ACC112 (cell line): ENCODE data around the gene PLD1.
A peak's percentile ranks its signal among the peaks of the same experiment; 100 is the strongest.

Source experiments
- H2AFZ ChIP-seq: fragments of 200-600 bp; sonication (generic); one replicate; pipeline ENCODE4 v1.6.0; 2017; ENCODE audit warnings: antibody characterized with exemption, low read length; ENCODE audit not compliant: unreplicated experiment
- H3K27ac ChIP-seq: fragments of 200-600 bp; sonication (generic); 2 replicates; pipeline ENCODE4 v1.5.1; 2014; ENCODE audit warnings: low read depth, mild to moderate bottlenecking, antibody characterized with exemption, low read length, moderate library complexity
- H3K27me3 ChIP-seq: fragments of 200-600 bp; sonication (generic); 2 replicates; pipeline ENCODE4 v1.6.1; 2014; ENCODE audit warnings: mild to moderate bottlenecking, antibody characterized with exemption, low read length, moderate library complexity, mixed read lengths; ENCODE audit not compliant: insufficient read depth
- H3K36me3 ChIP-seq: fragments of 200-600 bp; sonication (generic); 2 replicates; pipeline ENCODE4 v1.6.1; 2016; ENCODE audit warnings: mild to moderate bottlenecking, antibody characterized with exemption, low read length, moderate library complexity, mixed read lengths; ENCODE audit not compliant: insufficient read depth
- H3K4me1 ChIP-seq: fragments of 200-600 bp; sonication (generic); one replicate; pipeline ENCODE4 v1.6.1; 2016; ENCODE audit warnings: low read length, mixed read lengths; ENCODE audit not compliant: insufficient read depth, unreplicated experiment, control insufficient read depth
- H3K4me3 ChIP-seq: fragments of 200-600 bp; sonication (generic); 2 replicates; pipeline ENCODE4 v1.5.1; 2014; ENCODE audit warnings: mild to moderate bottlenecking, low read depth, low read length
- H3K79me2 ChIP-seq: fragments of 200-600 bp; sonication (generic); one replicate; pipeline ENCODE4 v1.6.0; 2016; ENCODE audit warnings: low read length; ENCODE audit not compliant: control insufficient read depth, unreplicated experiment, insufficient read depth

PLD1 gene

GRCh38 chr3:171615281-171615680 lies 195.0 kb downstream of the PLD1 start:
- Histone ChIP-seq H2AFZ (no peak overlapping the region), H3K79me2 (no peaks in the 10 kb centered on the region), H3K4me1 (peaks cover 18% of the 10 kb centered on the region), H3K4me3 (no peak overlapping the region), H3K36me3 (peaks cover 3% of the 10 kb centered on the region; the same call in 1 of the 2 replicates), H3K27ac (peak overlapping the region; percentile 80), H3K27me3 (no peaks in the 10 kb centered on the region)

GRCh38 chr3:171614318-171614921 lies 195.9 kb downstream of the PLD1 start:
- no peak overlapping the region for H3K4me3 ChIP-seq
- no peak overlapping the region for H2AFZ ChIP-seq
- peaks cover 18% of the 10 kb centered on the region for H3K4me1 ChIP-seq
- no peaks in the 10 kb centered on the region for H3K27me3 ChIP-seq
- peaks cover 3% of the 10 kb centered on the region; the same call in 1 of the 2 replicates for H3K36me3 ChIP-seq
- peak overlapping the region; percentile 80 for H3K27ac ChIP-seq
- H3K79me2 ChIP-seq = no peaks in the 10 kb centered on the region

- H3K27me3 ChIP-seq = no peaks in the 10 kb centered on the region
- no peaks in the 10 kb centered on the region for H3K79me2 ChIP-seq
- no peaks in the 10 kb centered on the region for H3K4me1 ChIP-seq
- no peak overlapping the region for H3K27ac ChIP-seq
- no peak overlapping the region for H2AFZ ChIP-seq
- H3K36me3 ChIP-seq = no peaks in the 10 kb centered on the region
- H3K4me3 ChIP-seq = no peak overlapping the region
Observed at GRCh38 chr3:171607452-171607851, 202.8 kb downstream of the PLD1 start.

GRCh38 chr3:171606151-171606751 lies 204.0 kb downstream of the PLD1 start:
- Histone ChIP-seq H3K4me3 (no peak overlapping the region), H3K4me1 (no peaks in the 10 kb centered on the region), H3K27me3 (no peaks in the 10 kb centered on the region), H2AFZ (no peak overlapping the region), H3K27ac (no peak overlapping the region), H3K79me2 (no peaks in the 10 kb centered on the region), H3K36me3 (no peaks in the 10 kb centered on the region)

GRCh38 chr3:171604370-171604769 lies 205.9 kb downstream of the PLD1 start:
- H3K4me3 ChIP-seq = no peak overlapping the region
- H3K4me1 ChIP-seq = no peaks in the 10 kb centered on the region
- no peaks in the 10 kb centered on the region for H3K36me3 ChIP-seq
- H3K27ac ChIP-seq = no peak overlapping the region
- H3K79me2 ChIP-seq = no peaks in the 10 kb centered on the region
- no peaks in the 10 kb centered on the region for H3K27me3 ChIP-seq
- no peak overlapping the region for H2AFZ ChIP-seq

- no peak overlapping the region for H2AFZ ChIP-seq
- H3K4me3 ChIP-seq = no peak overlapping the region
- H3K36me3 ChIP-seq = no peaks in the 10 kb centered on the region
- no peak overlapping the region for H3K27ac ChIP-seq
- H3K4me1 ChIP-seq = no peaks in the 10 kb centered on the region
- no peaks in the 10 kb centered on the region for H3K27me3 ChIP-seq
- H3K79me2 ChIP-seq = no peaks in the 10 kb centered on the region
Observed at GRCh38 chr3:171602072-171602471, 208.2 kb downstream of the PLD1 start.

GRCh38 chr3:171600030-171600429 lies 210.3 kb downstream of the PLD1 start:
- no peaks in the 10 kb centered on the region for H3K4me1 ChIP-seq
- no peaks in the 10 kb centered on the region for H3K79me2 ChIP-seq
- no peaks in the 10 kb centered on the region for H3K27me3 ChIP-seq
- no peaks in the 10 kb centered on the region for H3K36me3 ChIP-seq
- H3K27ac ChIP-seq = no peak overlapping the region
- no peak overlapping the region for H3K4me3 ChIP-seq
- no peak overlapping the region for H2AFZ ChIP-seq

GRCh38 chr3:171598990-171599389 lies 211.3 kb downstream of the PLD1 start:
- no peaks in the 10 kb centered on the region for H3K27me3 ChIP-seq
- H3K4me1 ChIP-seq = no peaks in the 10 kb centered on the region
- H3K4me3 ChIP-seq = no peak overlapping the region
- H3K79me2 ChIP-seq = no peaks in the 10 kb centered on the region
- H3K27ac ChIP-seq = no peak overlapping the region
- no peak overlapping the region for H2AFZ ChIP-seq
- H3K36me3 ChIP-seq = no peaks in the 10 kb centered on the region

- Histone ChIP-seq H3K4me3 (no peak overlapping the region), H3K4me1 (no peaks in the 10 kb centered on the region), H2AFZ (no peak overlapping the region), H3K36me3 (no peaks in the 10 kb centered on the region), H3K27me3 (no peaks in the 10 kb centered on the region), H3K27ac (no peak overlapping the region), H3K79me2 (no peaks in the 10 kb centered on the region)
Observed at GRCh38 chr3:171592786-171593185, 217.5 kb downstream of the PLD1 start.

- H3K4me1 ChIP-seq = no peaks in the 10 kb centered on the region
- no peaks in the 10 kb centered on the region for H3K79me2 ChIP-seq
Observed at GRCh38 chr3:171591070-171591469, 219.2 kb downstream of the PLD1 start.

GRCh38 chr3:171586274-171586673 lies 224.0 kb downstream of the PLD1 start:
- Histone ChIP-seq H3K4me3 (no peak overlapping the region), H2AFZ (no peak overlapping the region), H3K27me3 (peaks cover 8% of the 10 kb centered on the region; the same call in 1 of the 2 replicates), H3K27ac (no peak overlapping the region), H3K79me2 (no peaks in the 10 kb centered on the region), H3K36me3 (no peaks in the 10 kb centered on the region), H3K4me1 (no peaks in the 10 kb centered on the region)

More at GRCh38 chr3:171591070-171591469, 219.2 kb downstream of the PLD1 start:
- Histone ChIP-seq H3K4me3 (no peak overlapping the region), H3K36me3 (no peaks in the 10 kb centered on the region), H2AFZ (no peak overlapping the region), H3K27me3 (peaks cover 6% of the 10 kb centered on the region; the same call in 1 of the 2 replicates), H3K27ac (no peak overlapping the region)
